HEK293 (cell line): ENCODE measurements around the gene BTG1.

Experiments used
- CTCF ChIA-PET: fragments of 350-600 bp; formaldehyde crosslinking; extraction: SDS; loops from one replicate; lab custom pipeline; 2021; ENCODE audit warnings: antibody characterized with exemption; lab: Yijun Ruan, JAX
- POLR2A ChIA-PET: fragments of 300-600 bp; formaldehyde crosslinking; extraction: SDS; loops from one replicate; lab custom pipeline; 2020; ENCODE audit warnings: antibody characterized with exemption, inconsistent platforms; lab: Yijun Ruan, JAX
- H3K27ac ChIP-seq: fragments of 200-500 bp; sonication (Bioruptor generic); 2 replicates; pipeline ENCODE4 v1.5.1; 2014; ENCODE audit warnings: low read depth, low read length, control low read depth, inconsistent platforms; ENCODE audit errors: extremely low read depth
- H3K36me3 ChIP-seq, 2 experiments: fragments of 200-500 bp in 1 of 2; sonication (Bioruptor generic) in 1 of 2; 1 replicate in 1 of 2; 2 replicates in 1 of 2; pipeline ENCODE4 v1.5.1; 2014 to 2017; ENCODE audit warnings: inconsistent platforms in 2 of 2, low read length in 2 of 2; ENCODE audit not compliant: control insufficient read depth in 2 of 2, insufficient read depth in 1 of 2
- H3K4me1 ChIP-seq: fragments of 200-500 bp; sonication (Bioruptor generic); 2 replicates; pipeline ENCODE4 v1.5.1; 2014; ENCODE audit warnings: mild to moderate bottlenecking, low read length, inconsistent platforms; ENCODE audit not compliant: control insufficient read depth, insufficient read depth
- H3K4me3 ChIP-seq: 2 replicates; pipeline ENCODE4 v1.5.1; 2011; ENCODE audit warnings: low read depth, mild to moderate bottlenecking, control low read depth, low read length, moderate library complexity
- H3K9me3 ChIP-seq: fragments of 200-500 bp; sonication (Bioruptor generic); 2 replicates; pipeline ENCODE4 v1.5.1; 2014; ENCODE audit warnings: low read depth, low read length, inconsistent platforms; ENCODE audit not compliant: control insufficient read depth, insufficient read depth
- KLF10 ChIP-seq: fragments of 450-650 bp; IDR thresholded peaks from 2 replicates; pipeline ENCODE4 v1.5.1; 2018; ENCODE audit warnings: missing biosample characterization, mild to moderate bottlenecking, missing genetic modification characterization
- OVOL3 ChIP-seq: fragments of 450-650 bp; formaldehyde crosslinking; IDR thresholded peaks from 2 replicates; pipeline ENCODE4 v1.5.1; 2016; ENCODE audit warnings: missing biosample characterization, missing genetic modification characterization
- ZEB2 ChIP-seq: fragments of 450-650 bp; formaldehyde crosslinking; IDR thresholded peaks from 2 replicates; pipeline ENCODE4 v1.5.1; 2016; ENCODE audit warnings: missing biosample characterization, missing genetic modification characterization
- ZNF19 ChIP-seq: fragments of 450-650 bp; formaldehyde crosslinking; IDR thresholded peaks from 2 replicates; pipeline ENCODE4; 2016; ENCODE audit warnings: missing biosample characterization, missing genetic modification characterization, low read depth
- ZNF2 ChIP-seq: fragments of 450-650 bp; formaldehyde crosslinking; IDR thresholded peaks from 2 replicates; pipeline ENCODE4 v1.5.1; 2016; ENCODE audit warnings: missing biosample characterization, missing genetic modification characterization
- ZNF654 ChIP-seq: fragments of 450-650 bp; formaldehyde crosslinking; IDR thresholded peaks from 2 replicates; pipeline ENCODE4 v1.5.1; 2016; ENCODE audit warnings: low read depth, missing biosample characterization, missing genetic modification characterization
- TF ChIP-seq, protein P1 (sequence below): fragments of 450-650 bp; formaldehyde crosslinking; IDR thresholded peaks from 2 replicates; pipeline ENCODE4 v1.5.1; 2016; ENCODE audit warnings: missing biosample characterization, missing genetic modification characterization, borderline replicate concordance
- TF ChIP-seq, protein P2 (sequence below): fragments of 450-650 bp; formaldehyde crosslinking; optimal IDR thresholded peaks from 2 replicates; pipeline ENCODE3; 2016; ENCODE audit warnings: missing biosample characterization, mild to moderate bottlenecking, missing genetic modification characterization
- TF ChIP-seq, protein P3 (sequence below): fragments of 450-650 bp; formaldehyde crosslinking; IDR thresholded peaks from 2 replicates; pipeline ENCODE4 v1.5.1; 2017; ENCODE audit warnings: missing biosample characterization, missing genetic modification characterization
- TF ChIP-seq, protein P4 (sequence below): fragments of 450-650 bp; formaldehyde crosslinking; conservative IDR thresholded peaks from 2 replicates; pipeline ENCODE4 v1.5.1; 2016; ENCODE audit warnings: low read depth, missing biosample characterization, missing genetic modification characterization
- TF ChIP-seq, protein P5 (sequence below): fragments of 450-650 bp; formaldehyde crosslinking; IDR thresholded peaks from 2 replicates; pipeline ENCODE4 v1.5.1; 2016; ENCODE audit warnings: missing biosample characterization, missing genetic modification characterization
- TF ChIP-seq, protein P6 (sequence below): fragments of 450-650 bp; formaldehyde crosslinking; IDR thresholded peaks from 2 replicates; pipeline ENCODE4 v1.5.1; 2016; ENCODE audit warnings: missing biosample characterization, missing genetic modification characterization, low read depth

Gene BTG1

DNA sequence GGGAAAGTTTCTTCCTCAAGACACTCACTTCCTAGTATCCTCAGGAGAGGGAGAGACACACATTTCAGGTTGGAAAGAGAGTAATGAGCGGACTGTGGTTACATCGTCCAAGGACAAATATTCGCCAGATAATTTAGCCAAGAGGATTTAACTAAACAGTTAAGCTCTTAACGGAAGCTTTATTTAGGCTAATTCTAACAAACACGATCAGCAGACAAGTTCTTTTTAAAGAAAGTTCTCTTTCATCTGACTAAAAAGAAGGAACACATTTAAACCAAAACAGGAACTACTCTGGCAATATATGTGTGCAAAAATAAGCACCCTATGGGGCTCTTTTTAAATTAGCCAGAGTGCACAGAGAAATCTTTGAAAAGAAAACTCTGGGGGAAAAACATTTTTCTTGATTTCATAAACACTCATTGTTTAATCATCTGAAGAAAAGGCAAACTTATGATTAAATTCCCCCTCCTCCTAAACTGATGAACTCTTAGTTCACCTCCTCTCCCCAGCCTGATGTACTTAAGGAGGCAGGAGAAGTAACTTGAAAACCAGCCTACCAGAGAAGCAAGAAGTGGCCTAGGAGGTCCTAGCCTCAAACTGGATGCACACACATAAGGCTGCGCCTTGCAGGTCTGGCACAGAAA is 13.3 kb upstream of the BTG1 start (continued):
- TF ChIP-seq, protein P1, sequence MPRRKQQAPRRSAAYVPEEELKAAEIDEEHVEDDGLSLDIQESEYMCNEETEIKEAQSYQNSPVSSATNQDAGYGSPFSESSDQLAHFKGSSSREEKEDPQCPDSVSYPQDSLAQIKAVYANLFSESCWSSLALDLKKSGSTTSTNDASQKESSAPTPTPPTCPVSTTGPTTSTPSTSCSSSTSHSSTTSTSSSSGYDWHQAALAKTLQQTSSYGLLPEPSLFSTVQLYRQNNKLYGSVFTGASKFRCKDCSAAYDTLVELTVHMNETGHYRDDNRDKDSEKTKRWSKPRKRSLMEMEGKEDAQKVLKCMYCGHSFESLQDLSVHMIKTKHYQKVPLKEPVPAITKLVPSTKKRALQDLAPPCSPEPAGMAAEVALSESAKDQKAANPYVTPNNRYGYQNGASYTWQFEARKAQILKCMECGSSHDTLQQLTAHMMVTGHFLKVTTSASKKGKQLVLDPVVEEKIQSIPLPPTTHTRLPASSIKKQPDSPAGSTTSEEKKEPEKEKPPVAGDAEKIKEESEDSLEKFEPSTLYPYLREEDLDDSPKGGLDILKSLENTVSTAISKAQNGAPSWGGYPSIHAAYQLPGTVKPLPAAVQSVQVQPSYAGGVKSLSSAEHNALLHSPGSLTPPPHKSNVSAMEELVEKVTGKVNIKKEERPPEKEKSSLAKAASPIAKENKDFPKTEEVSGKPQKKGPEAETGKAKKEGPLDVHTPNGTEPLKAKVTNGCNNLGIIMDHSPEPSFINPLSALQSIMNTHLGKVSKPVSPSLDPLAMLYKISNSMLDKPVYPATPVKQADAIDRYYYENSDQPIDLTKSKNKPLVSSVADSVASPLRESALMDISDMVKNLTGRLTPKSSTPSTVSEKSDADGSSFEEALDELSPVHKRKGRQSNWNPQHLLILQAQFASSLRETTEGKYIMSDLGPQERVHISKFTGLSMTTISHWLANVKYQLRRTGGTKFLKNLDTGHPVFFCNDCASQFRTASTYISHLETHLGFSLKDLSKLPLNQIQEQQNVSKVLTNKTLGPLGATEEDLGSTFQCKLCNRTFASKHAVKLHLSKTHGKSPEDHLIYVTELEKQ (tag by site-specific recombination): no peak
- TF ChIP-seq ZNF19 (tag by site-specific recombination): no peak
- TF ChIP-seq OVOL3 (tag by site-specific recombination): no peak
- TF ChIP-seq, protein P2, sequence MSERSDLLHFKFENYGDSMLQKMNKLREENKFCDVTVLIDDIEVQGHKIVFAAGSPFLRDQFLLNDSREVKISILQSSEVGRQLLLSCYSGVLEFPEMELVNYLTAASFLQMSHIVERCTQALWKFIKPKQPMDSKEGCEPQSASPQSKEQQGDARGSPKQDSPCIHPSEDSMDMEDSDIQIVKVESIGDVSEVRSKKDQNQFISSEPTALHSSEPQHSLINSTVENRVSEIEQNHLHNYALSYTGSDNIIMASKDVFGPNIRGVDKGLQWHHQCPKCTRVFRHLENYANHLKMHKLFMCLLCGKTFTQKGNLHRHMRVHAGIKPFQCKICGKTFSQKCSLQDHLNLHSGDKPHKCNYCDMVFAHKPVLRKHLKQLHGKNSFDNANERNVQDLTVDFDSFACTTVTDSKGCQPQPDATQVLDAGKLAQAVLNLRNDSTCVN (tag by site-specific recombination): no peak

DNA sequence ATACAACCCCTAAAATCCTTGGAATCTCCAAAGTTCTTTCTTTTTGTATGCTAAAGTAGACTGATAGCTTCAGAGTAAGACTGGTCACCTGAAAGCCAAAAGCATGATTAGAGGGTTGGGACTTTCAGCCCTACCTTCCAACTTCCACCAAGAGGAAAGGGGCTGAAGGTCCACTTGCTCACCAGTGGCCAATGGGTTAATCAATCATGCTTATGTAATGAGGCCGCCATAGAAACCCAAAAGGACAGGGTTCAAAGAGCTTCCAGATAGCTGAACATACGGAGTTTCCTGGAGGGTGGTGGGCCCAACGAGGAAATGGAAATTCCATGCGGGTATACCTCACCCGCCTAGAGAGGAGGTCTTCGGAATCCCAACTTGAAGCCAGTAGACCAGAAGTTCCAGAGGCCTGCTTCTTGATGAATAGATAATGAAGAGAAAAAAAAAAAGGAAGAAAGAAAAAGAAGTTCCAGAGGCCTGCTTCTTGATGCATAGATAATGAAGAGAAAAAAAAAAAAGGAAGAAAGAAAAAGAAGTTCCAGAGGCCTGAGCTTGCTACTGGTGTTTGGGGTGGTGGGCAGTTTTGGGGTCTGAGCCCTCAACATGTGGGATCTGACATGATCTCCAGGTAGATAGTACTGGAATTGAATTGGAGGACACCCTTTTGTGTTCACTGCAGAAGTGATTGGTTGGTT is 11.2 kb upstream of the BTG1 start:
- Histone ChIP-seq H3K4me3 (no peak overlapping the region), H3K27ac (no peak overlapping the region), H3K9me3 (no peaks in the 10 kb centered on the region), H3K4me1 (no peaks in the 10 kb centered on the region), H3K36me3 (no peaks in the 10 kb centered on the region)
- TF ChIP-seq ZNF654 (tag by site-specific recombination) (no peak), KLF10 (tag by site-specific recombination) (no peak), ZEB2 (tag by site-specific recombination) (no peak), ZNF2 (tag by site-specific recombination) (no peak)
- TF ChIP-seq, protein P3, sequence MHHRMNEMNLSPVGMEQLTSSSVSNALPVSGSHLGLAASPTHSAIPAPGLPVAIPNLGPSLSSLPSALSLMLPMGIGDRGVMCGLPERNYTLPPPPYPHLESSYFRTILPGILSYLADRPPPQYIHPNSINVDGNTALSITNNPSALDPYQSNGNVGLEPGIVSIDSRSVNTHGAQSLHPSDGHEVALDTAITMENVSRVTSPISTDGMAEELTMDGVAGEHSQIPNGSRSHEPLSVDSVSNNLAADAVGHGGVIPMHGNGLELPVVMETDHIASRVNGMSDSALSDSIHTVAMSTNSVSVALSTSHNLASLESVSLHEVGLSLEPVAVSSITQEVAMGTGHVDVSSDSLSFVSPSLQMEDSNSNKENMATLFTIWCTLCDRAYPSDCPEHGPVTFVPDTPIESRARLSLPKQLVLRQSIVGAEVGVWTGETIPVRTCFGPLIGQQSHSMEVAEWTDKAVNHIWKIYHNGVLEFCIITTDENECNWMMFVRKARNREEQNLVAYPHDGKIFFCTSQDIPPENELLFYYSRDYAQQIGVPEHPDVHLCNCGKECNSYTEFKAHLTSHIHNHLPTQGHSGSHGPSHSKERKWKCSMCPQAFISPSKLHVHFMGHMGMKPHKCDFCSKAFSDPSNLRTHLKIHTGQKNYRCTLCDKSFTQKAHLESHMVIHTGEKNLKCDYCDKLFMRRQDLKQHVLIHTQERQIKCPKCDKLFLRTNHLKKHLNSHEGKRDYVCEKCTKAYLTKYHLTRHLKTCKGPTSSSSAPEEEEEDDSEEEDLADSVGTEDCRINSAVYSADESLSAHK (tag by site-specific recombination): no peak
- TF ChIP-seq, protein P4, sequence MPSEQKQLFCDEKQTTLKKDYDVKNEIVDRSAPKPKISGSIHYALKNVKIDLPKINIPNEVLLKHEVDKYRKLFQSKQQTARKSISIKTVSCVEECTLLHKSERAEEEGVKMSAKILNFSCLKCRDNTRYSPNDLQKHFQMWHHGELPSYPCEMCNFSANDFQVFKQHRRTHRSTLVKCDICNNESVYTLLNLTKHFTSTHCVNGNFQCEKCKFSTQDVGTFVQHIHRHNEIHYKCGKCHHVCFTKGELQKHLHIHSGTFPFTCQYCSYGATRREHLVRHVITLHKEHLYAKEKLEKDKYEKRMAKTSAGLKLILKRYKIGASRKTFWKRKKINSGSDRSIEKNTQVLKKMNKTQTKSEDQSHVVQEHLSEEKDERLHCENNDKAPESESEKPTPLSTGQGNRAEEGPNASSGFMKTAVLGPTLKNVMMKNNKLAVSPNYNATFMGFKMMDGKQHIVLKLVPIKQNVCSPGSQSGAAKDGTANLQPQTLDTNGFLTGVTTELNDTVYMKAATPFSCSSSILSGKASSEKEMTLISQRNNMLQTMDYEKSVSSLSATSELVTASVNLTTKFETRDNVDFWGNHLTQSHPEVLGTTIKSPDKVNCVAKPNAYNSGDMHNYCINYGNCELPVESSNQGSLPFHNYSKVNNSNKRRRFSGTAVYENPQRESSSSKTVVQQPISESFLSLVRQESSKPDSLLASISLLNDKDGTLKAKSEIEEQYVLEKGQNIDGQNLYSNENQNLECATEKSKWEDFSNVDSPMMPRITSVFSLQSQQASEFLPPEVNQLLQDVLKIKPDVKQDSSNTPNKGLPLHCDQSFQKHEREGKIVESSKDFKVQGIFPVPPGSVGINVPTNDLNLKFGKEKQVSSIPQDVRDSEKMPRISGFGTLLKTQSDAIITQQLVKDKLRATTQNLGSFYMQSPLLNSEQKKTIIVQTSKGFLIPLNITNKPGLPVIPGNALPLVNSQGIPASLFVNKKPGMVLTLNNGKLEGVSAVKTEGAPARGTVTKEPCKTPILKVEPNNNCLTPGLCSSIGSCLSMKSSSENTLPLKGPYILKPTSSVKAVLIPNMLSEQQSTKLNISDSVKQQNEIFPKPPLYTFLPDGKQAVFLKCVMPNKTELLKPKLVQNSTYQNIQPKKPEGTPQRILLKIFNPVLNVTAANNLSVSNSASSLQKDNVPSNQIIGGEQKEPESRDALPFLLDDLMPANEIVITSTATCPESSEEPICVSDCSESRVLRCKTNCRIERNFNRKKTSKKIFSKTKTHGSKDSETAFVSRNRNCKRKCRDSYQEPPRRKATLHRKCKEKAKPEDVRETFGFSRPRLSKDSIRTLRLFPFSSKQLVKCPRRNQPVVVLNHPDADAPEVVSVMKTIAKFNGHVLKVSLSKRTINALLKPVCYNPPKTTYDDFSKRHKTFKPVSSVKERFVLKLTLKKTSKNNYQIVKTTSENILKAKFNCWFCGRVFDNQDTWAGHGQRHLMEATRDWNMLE (tag by site-specific recombination): no peak
- TF ChIP-seq, protein P5, sequence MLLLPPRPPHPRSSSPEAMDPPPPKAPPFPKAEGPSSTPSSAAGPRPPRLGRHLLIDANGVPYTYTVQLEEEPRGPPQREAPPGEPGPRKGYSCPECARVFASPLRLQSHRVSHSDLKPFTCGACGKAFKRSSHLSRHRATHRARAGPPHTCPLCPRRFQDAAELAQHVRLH (tag by site-specific recombination): no peak
- TF ChIP-seq, protein P6, sequence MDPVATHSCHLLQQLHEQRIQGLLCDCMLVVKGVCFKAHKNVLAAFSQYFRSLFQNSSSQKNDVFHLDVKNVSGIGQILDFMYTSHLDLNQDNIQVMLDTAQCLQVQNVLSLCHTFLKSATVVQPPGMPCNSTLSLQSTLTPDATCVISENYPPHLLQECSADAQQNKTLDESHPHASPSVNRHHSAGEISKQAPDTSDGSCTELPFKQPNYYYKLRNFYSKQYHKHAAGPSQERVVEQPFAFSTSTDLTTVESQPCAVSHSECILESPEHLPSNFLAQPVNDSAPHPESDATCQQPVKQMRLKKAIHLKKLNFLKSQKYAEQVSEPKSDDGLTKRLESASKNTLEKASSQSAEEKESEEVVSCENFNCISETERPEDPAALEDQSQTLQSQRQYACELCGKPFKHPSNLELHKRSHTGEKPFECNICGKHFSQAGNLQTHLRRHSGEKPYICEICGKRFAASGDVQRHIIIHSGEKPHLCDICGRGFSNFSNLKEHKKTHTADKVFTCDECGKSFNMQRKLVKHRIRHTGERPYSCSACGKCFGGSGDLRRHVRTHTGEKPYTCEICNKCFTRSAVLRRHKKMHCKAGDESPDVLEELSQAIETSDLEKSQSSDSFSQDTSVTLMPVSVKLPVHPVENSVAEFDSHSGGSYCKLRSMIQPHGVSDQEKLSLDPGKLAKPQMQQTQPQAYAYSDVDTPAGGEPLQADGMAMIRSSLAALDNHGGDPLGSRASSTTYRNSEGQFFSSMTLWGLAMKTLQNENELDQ: no peak
- ChIA-PET CTCF (interaction anchor here (0.6 kb wide), 1 partner anchor 11 kb away, joined by 3 read pairs; the partner anchor contains the start of gene BTG1), POLR2A (interaction anchor here (2.2 kb wide), 1 partner anchor 11 kb away, joined by 9 read pairs; the partner anchor contains the start of gene BTG1)
